Measurements from ENCODE around the gene MYBPC2.

MYBPC2 gene

GRCh38 chr19:50512112-50512998, 79.7 kb downstream of the MYBPC2 start:
- no peaks in the 10 kb centered on the region for H3K36me3 ChIP-seq (ENCODE audit: control insufficient read depth, insufficient read depth, low read length)
- no peak for DNase-seq (ENCODE audit: extremely low read depth, insufficient read length)
- TF ChIP-seq CTCF (IDR thresholded peaks at IDR 0.05; ENCODE audit: insufficient read depth, low read length, poor library complexity, severe bottlenecking) = no peak
- H3K4me3 ChIP-seq (replicated peaks; ENCODE audit: low read depth, low read length) = peak overlapping the region; percentile 88
- no peaks in the 10 kb centered on the region for H3K27me3 ChIP-seq (replicated peaks; ENCODE audit: control insufficient read depth, insufficient read depth, low read length)

DNA sequence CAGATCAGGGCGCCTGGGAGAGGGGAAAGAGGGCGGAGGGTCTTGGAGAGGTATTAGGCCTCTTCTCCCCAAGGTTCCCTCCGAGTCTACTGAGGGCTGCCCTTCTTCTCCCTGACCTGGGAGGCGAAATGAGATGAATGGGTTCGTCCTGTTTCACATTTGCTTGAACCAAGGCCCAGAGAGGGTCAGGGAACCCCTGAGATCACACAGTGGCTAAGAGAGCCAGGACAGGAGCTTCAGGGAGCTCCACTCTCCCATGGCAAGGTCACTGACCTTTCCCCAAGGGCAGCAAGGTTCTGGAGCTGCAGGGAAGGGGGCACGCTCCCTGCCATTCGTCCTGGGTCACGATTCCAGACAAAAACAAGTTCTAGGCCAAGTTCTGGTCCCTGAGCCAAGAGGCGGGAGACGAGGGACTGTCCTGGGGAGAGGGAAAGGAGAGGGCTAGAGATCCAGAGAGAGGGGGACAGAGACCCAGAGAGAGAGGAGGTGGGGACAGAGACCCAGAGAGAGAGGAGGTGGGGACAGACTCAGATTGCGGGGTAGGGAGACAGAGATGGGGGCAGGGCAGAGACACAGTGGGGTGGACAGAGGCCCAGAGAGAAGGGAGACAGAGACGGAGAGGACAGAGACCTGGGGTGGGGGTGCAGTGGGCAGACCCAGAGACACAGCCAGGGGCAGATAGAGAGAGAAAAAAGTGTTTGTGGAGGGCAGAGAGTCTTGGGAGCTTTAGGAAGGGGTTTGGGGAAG, 80.5 kb downstream of the MYBPC2 start:
- no peak overlapping the region for H3K4me3 ChIP-seq (replicated peaks; ENCODE audit: low read depth, low read length)
- TF ChIP-seq CTCF (IDR thresholded peaks at IDR 0.05; ENCODE audit: insufficient read depth, low read length, poor library complexity, severe bottlenecking) = no peak
- no peaks in the 10 kb centered on the region for H3K36me3 ChIP-seq (ENCODE audit: control insufficient read depth, insufficient read depth, low read length)
- no peak for DNase-seq (ENCODE audit: extremely low read depth, insufficient read length)
- H3K27me3 ChIP-seq (replicated peaks; ENCODE audit: control insufficient read depth, insufficient read depth, low read length) = no peaks in the 10 kb centered on the region

GRCh38 chr19:50513746-50514345, 81.2 kb downstream of the MYBPC2 start, which contains the start of gene ASPDH:
ASPDH (minus strand) TSS chr19:50513913; CDS start chr19:50513823, 90 bp downstream.
- no peak within 1 kb of the TSS for H3K4me3 ChIP-seq (replicated peaks; ENCODE audit: low read depth, low read length)
- H3K36me3 ChIP-seq (ENCODE audit: control insufficient read depth, insufficient read depth, low read length) = no peaks in the 10 kb centered on the region
- no peaks in the 10 kb centered on the region for H3K27me3 ChIP-seq (replicated peaks; ENCODE audit: control insufficient read depth, insufficient read depth, low read length)
- no peak for TF ChIP-seq CTCF (IDR thresholded peaks at IDR 0.05; ENCODE audit: insufficient read depth, low read length, poor library complexity, severe bottlenecking)
- DNase-seq (ENCODE audit: extremely low read depth, insufficient read length) = no peak

- Histone ChIP-seq H3K4me3 (replicated peaks; ENCODE audit: low read depth, low read length) (no peak overlapping the region), H3K27me3 (replicated peaks; ENCODE audit: control insufficient read depth, insufficient read depth, low read length) (no peaks in the 10 kb centered on the region), H3K36me3 (ENCODE audit: control insufficient read depth, insufficient read depth, low read length) (no peaks in the 10 kb centered on the region)
- DNase-seq (ENCODE audit: extremely low read depth, insufficient read length) = no peak
- TF ChIP-seq CTCF (IDR thresholded peaks at IDR 0.05; ENCODE audit: insufficient read depth, low read length, poor library complexity, severe bottlenecking) = no peak
Observed at GRCh38 chr19:50514346-50515167, 81.9 kb downstream of the MYBPC2 start.

DNA sequence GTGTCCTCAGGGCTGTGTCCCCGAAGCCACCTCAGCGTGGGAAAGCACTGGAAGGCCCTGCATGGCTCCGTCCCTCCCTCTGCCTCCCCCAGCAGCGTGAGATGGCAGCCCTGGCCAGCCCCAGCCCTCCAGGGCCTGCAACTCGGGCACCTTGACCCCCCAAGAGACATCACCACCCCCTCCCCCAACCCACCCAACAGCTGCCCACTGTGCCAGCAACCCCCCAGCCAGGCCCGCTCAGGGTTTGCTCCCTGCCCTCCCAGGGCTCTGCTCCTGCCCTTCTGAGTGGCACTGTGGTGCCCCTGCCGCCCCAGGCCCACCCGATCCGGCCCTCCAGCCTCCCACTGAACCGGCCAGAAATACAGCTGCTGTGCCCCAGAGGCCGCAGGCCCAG, 82.5 kb downstream of the MYBPC2 start:
- no peak for DNase-seq (ENCODE audit: extremely low read depth, insufficient read length)
- H3K36me3 ChIP-seq (ENCODE audit: control insufficient read depth, insufficient read depth, low read length) = no peaks in the 10 kb centered on the region
- H3K27me3 ChIP-seq (replicated peaks; ENCODE audit: control insufficient read depth, insufficient read depth, low read length) = no peaks in the 10 kb centered on the region
- TF ChIP-seq CTCF (IDR thresholded peaks at IDR 0.05; ENCODE audit: insufficient read depth, low read length, poor library complexity, severe bottlenecking) = no peak
- H3K4me3 ChIP-seq (replicated peaks; ENCODE audit: low read depth, low read length) = no peak overlapping the region
